GM20000 (cell line): ENCODE data around the gene GABRB2.

Experiments
- DNase-seq: peaks from one replicate; pipeline ENCODE4 v3.0.0; 2012; ENCODE audit warnings: low spot score
- CTCF ChIP-seq: IDR thresholded peaks from 2 replicates; pipeline ENCODE4 v1.5.1; 2012; ENCODE audit warnings: mild to moderate bottlenecking, control low read depth; ENCODE audit errors: extremely low read depth, missing control alignments

Gene GABRB2

GRCh38 chr5:161396171-161396570, 150.4 kb downstream of the GABRB2 start:
- no peak for TF ChIP-seq CTCF
- DNase-seq: no peak

GRCh38 chr5:161391724-161392123, 154.8 kb downstream of the GABRB2 start:
- no peak for TF ChIP-seq CTCF
- no peak for DNase-seq

- DNase-seq: no peak
- TF ChIP-seq CTCF: no peak
Observed at GRCh38 chr5:161391016-161391415, 155.5 kb downstream of the GABRB2 start.

GRCh38 chr5:161387121-161387520, 159.4 kb downstream of the GABRB2 start:
- DNase-seq: no peak
- no peak for TF ChIP-seq CTCF

- TF ChIP-seq CTCF: no peak
- no peak for DNase-seq
Observed at GRCh38 chr5:161385027-161385426, 161.5 kb downstream of the GABRB2 start.

- no peak for DNase-seq
- no peak for TF ChIP-seq CTCF
Observed at GRCh38 chr5:161382685-161383084, 163.8 kb downstream of the GABRB2 start.

GRCh38 chr5:161380486-161380885, 166.0 kb downstream of the GABRB2 start:
- no peak for DNase-seq

More at GRCh38 chr5:161380486-161380885, 166.0 kb downstream of the GABRB2 start:
- no peak for TF ChIP-seq CTCF
